Vagina (tissue), 2 donors: ENCODE results near the gene HIF1A. TPM values are rescaled to one million over a fixed set of nuclear protein-coding genes. Genes with fewer than 3 reads are reported as not detected.

ENCODE experiments used
- DNase-seq, 2 donors: peaks; one replicate each; pipeline ENCODE4 v3.0.0-alpha.2; 2017; ENCODE audit errors: extremely low spot score in 2 of 2
- H3K27ac ChIP-seq: fragments of 200-600 bp; sonication (generic); one replicate; pipeline ENCODE4 v1.5.1; 2019
- H3K27me3 ChIP-seq: fragments of 200-600 bp; sonication (generic); one replicate; pipeline ENCODE4 v1.5.1; 2019
- H3K36me3 ChIP-seq, 2 donors: fragments of 200-600 bp; sonication (generic); one replicate each; pipeline ENCODE4 v1.5.1; 2017 to 2019
- H3K4me1 ChIP-seq: fragments of 200-600 bp; sonication (generic); one replicate; pipeline ENCODE4 v1.5.1; 2019
- H3K4me3 ChIP-seq, 2 donors: fragments of 200-600 bp; sonication (generic); 1 replicate in 1 of 2; 2 replicates in 1 of 2; pipeline ENCODE4 v1.5.1; 2016 to 2019
- H3K9me3 ChIP-seq: fragments of 200-600 bp; sonication (generic); one replicate; pipeline ENCODE4 v1.5.1; 2019
- POLR2A ChIP-seq, 2 donors: fragments of 450-650 bp; IDR thresholded peaks; one replicate each; pipeline ENCODE4 v1.6.1; 2017; ENCODE audit warnings: antibody characterized with exemption in 2 of 2, mild to moderate bottlenecking in 2 of 2, moderate library complexity in 2 of 2
- POLR2AphosphoS5 ChIP-seq, 2 donors: sonication (generic); formaldehyde crosslinking; IDR thresholded peaks; one replicate each; pipeline ENCODE4 v1.9.0; 2017; ENCODE audit warnings: antibody characterized with exemption in 2 of 2, mild to moderate bottlenecking in 2 of 2, low read depth in 1 of 2; ENCODE audit not compliant: insufficient read depth in 1 of 2
- intact Hi-C: fragments of 100-400 bp; cut with DNase I; formaldehyde crosslinking; loops from one replicate; pipeline ENCODE4 v1.15.1; 2023
- total RNA-seq: library from RNA; depleted of rRNA; stranded (reverse); fragments of >200 nt; gene quantifications from one replicate; pipeline ENCODE4 v1.2.3, GENCODE V29; 2016
- TF ChIP-seq, protein P1 (sequence below), 3 experiments: fragments of 450-650 bp in 2 of 3; fragments of 200-600 bp in 1 of 3; sonication (generic) in 1 of 3; IDR thresholded peaks; one replicate each; pipeline ENCODE4 v1.5.1; 2017 to 2019; ENCODE audit warnings: antibody characterized with exemption in 3 of 3, mild to moderate bottlenecking in 2 of 3, moderate library complexity in 2 of 3

Gene HIF1A
- total RNA-seq, 1 donor from 2014 or later: 140 TPM

DNA sequence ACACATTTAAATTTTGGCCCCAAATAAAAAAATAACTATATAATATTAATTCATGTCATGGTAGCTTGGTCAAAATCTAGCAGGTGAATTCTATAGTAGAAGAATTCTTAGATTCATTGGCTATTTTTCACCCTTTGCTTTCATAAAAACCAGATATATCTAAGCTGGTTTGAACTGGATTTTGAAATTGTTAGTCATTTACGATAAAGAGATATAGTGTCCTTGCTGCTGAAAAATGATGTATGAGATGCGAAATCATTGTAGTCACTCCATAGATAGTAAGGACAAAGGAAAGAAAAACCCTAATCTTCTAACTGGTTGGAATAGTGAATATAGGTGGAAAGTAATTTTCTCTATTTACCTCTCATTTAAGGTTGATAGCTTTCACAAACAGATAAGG is 12.2 kb upstream of the HIF1A start:
- no peaks in the 10 kb centered on the region for H3K9me3 ChIP-seq
- no peak overlapping the region for H3K4me3 ChIP-seq
- no peak for DNase-seq
- no peaks in the 10 kb centered on the region for H3K27me3 ChIP-seq
- intact Hi-C loops: no loop called here
- H3K4me1 ChIP-seq: no peaks in the 10 kb centered on the region
- TF ChIP-seq POLR2AphosphoS5 (IDR thresholded peaks at IDR 0.05; ENCODE audit: insufficient read depth in 1 of 2, low read depth in 1 of 2) (no peak), POLR2A (IDR thresholded peaks at IDR 0.05) (no peak)
- TF ChIP-seq, protein P1, sequence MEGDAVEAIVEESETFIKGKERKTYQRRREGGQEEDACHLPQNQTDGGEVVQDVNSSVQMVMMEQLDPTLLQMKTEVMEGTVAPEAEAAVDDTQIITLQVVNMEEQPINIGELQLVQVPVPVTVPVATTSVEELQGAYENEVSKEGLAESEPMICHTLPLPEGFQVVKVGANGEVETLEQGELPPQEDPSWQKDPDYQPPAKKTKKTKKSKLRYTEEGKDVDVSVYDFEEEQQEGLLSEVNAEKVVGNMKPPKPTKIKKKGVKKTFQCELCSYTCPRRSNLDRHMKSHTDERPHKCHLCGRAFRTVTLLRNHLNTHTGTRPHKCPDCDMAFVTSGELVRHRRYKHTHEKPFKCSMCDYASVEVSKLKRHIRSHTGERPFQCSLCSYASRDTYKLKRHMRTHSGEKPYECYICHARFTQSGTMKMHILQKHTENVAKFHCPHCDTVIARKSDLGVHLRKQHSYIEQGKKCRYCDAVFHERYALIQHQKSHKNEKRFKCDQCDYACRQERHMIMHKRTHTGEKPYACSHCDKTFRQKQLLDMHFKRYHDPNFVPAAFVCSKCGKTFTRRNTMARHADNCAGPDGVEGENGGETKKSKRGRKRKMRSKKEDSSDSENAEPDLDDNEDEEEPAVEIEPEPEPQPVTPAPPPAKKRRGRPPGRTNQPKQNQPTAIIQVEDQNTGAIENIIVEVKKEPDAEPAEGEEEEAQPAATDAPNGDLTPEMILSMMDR (IDR thresholded peaks at IDR 0.05): no peak
- no peak overlapping the region for H3K27ac ChIP-seq
- H3K36me3 ChIP-seq: no peaks in the 10 kb centered on the region

DNA sequence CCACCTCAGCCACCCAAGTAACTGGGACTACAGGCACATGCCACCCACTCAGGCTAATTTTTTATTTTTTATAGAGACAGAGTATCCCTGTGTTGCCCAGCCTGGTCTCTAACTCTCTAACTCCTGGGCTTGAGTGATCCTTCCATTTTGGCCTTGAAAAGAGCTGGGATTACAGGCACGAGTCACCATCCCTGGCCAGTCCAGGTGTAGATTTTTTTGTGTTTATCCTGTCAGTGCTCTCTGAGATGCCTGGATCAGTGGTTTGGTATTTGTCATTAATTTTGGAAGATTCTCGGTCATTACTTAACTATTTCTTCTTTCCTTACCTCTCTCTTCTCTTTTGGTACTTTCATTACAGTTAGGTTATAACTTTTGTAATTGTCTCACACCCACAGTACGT is 5.3 kb upstream of the HIF1A start:
- intact Hi-C loops: no loop called here

DNA sequence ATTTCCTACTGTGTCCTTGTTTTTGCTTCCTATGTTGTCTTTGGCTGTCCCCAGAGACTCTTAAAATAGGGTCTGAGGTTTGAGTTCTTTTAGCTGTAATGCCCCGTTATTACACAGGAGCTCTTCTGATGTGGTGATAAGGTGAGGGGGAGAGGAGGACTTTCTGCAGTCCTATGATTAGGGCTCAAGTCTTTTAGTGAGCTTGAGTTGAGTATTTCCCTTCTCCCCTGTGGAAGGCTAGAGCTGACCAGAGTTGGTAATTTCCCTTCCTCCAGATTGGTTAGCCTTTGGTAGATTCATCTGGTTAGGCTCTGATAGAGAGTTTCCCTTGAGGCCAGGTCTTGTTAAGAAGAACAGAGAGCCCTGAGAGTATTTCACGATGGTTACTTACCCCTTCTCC is 4.3 kb upstream of the HIF1A start:
- Histone ChIP-seq H3K27ac (no peak overlapping the region), H3K9me3 (no peaks in the 10 kb centered on the region), H3K4me1 (peaks cover 7% of the 10 kb centered on the region), H3K4me3 (no peak overlapping the region), H3K27me3 (no peaks in the 10 kb centered on the region), H3K36me3 (no peaks in the 10 kb centered on the region)
- TF ChIP-seq POLR2A (IDR thresholded peaks at IDR 0.05): no peak
- TF ChIP-seq, protein P1 (IDR thresholded peaks at IDR 0.05): no peak
- TF ChIP-seq POLR2AphosphoS5 (IDR thresholded peaks at IDR 0.05; ENCODE audit: insufficient read depth in 1 of 2, low read depth in 1 of 2): no peak
- DNase-seq: no peak
- intact Hi-C loops: no loop called here

More for the DNA sequence above, 5.3 kb upstream of the HIF1A start:
- no peak for DNase-seq
- H3K9me3 ChIP-seq: no peaks in the 10 kb centered on the region
- H3K27ac ChIP-seq: no peak overlapping the region
- no peaks in the 10 kb centered on the region for H3K27me3 ChIP-seq
- H3K4me3 ChIP-seq: no peak overlapping the region
- H3K36me3 ChIP-seq: no peaks in the 10 kb centered on the region
- peaks cover 7% of the 10 kb centered on the region for H3K4me1 ChIP-seq
- TF ChIP-seq POLR2AphosphoS5 (IDR thresholded peaks at IDR 0.05; ENCODE audit: insufficient read depth in 1 of 2, low read depth in 1 of 2): no peak
- TF ChIP-seq POLR2A (IDR thresholded peaks at IDR 0.05): no peak
- TF ChIP-seq, protein P1 (IDR thresholded peaks at IDR 0.05): no peak

DNA sequence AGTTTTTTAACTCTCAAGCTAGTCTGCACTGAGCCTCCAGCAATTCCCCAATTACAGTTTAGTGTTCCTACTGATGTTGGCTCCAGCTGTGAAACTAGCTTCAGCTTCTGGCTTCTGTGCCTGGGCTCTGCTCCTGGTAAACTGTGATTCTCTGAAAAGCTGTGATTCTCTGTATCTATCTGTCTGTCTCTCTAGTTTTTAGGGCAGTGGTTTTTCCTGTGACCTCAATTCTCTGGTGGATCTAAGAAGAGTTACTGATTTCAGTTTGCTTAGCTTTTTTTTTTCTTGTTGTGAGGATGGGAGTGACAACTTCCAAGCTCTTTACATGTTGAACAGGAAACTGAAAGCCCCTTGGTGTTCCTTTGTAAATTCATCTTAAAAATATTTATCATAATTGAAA is 3.8 kb upstream of the HIF1A start:
- H3K27me3 ChIP-seq: no peaks in the 10 kb centered on the region
- DNase-seq: no peak
- H3K4me3 ChIP-seq: no peak overlapping the region
- H3K27ac ChIP-seq: no peak overlapping the region
- no peak for TF ChIP-seq POLR2A (IDR thresholded peaks at IDR 0.05)
- no peak for TF ChIP-seq POLR2AphosphoS5 (IDR thresholded peaks at IDR 0.05; ENCODE audit: insufficient read depth in 1 of 2, low read depth in 1 of 2)
- TF ChIP-seq, protein P1 (IDR thresholded peaks at IDR 0.05): no peak
- H3K4me1 ChIP-seq: peaks cover 7% of the 10 kb centered on the region
- H3K36me3 ChIP-seq: no peaks in the 10 kb centered on the region
- no peaks in the 10 kb centered on the region for H3K9me3 ChIP-seq
- intact Hi-C loops: no loop called here

DNA sequence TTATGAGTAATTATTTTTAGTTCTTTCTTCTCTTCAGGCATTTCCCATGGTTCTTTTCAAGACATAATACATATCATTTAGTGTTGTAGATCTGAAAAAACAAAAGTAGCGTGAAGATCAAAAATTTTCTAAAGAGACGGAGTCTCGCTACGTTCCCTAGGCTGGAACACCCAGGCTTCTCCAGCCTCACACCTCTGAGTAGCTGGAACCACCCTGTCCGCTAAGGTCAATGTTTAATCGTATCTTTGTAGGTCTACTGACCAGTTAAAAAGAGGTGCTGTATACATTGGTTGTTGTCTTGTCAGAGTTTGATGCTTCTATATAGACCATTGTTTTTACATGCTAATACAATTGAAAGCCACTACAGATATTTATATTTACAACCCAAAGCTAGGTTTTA is 1.3 kb upstream of the HIF1A start:
- no peak overlapping the region for H3K4me3 ChIP-seq
- H3K27ac ChIP-seq: no peak overlapping the region
- no peak for TF ChIP-seq POLR2AphosphoS5 (IDR thresholded peaks at IDR 0.05; ENCODE audit: insufficient read depth in 1 of 2, low read depth in 1 of 2)
- TF ChIP-seq, protein P1 (IDR thresholded peaks at IDR 0.05): no peak
- TF ChIP-seq POLR2A (IDR thresholded peaks at IDR 0.05): no peak
- no peaks in the 10 kb centered on the region for H3K36me3 ChIP-seq
- H3K27me3 ChIP-seq: no peaks in the 10 kb centered on the region
- intact Hi-C loops: no loop called here
- peaks cover 29% of the 10 kb centered on the region for H3K4me1 ChIP-seq
- no peak for DNase-seq
- no peaks in the 10 kb centered on the region for H3K9me3 ChIP-seq
